GM10266 (cell line): ENCODE results near the gene TTBK2.

Experiments
- DNase-seq: peaks from one replicate; pipeline ENCODE4 v3.0.0; 2012; ENCODE audit errors: extremely low spot score
- CTCF ChIP-seq: IDR thresholded peaks from 2 replicates; pipeline ENCODE4 v1.5.1; 2012; ENCODE audit warnings: mild to moderate bottlenecking, low read depth; ENCODE audit not compliant: control insufficient read depth, insufficient read depth; ENCODE audit errors: missing control alignments

Gene TTBK2

GRCh38 chr15:42846647-42847046 lies 73.9 kb downstream of the TTBK2 start:
- no peak for DNase-seq

GRCh38 chr15:42845581-42845980 lies 75.0 kb downstream of the TTBK2 start:
- no peak for TF ChIP-seq CTCF

More at GRCh38 chr15:42846647-42847046, 73.9 kb downstream of the TTBK2 start:
- no peak for TF ChIP-seq CTCF

GRCh38 chr15:42843699-42844098 lies 76.9 kb downstream of the TTBK2 start:
- DNase-seq, result no peak

More at GRCh38 chr15:42845581-42845980, 75.0 kb downstream of the TTBK2 start:
- DNase-seq, result no peak

GRCh38 chr15:42836251-42836650 lies 84.3 kb downstream of the TTBK2 start:
- TF ChIP-seq CTCF, result no peak
- no peak for DNase-seq

More at GRCh38 chr15:42843699-42844098, 76.9 kb downstream of the TTBK2 start:
- TF ChIP-seq CTCF, result no peak

- TF ChIP-seq CTCF, result no peak
- DNase-seq, result no peak
These were observed 88.0 kb downstream of the TTBK2 start for GRCh38 chr15:42832576-42832975.

- TF ChIP-seq CTCF, result no peak
- DNase-seq, result no peak
These were observed 94.2 kb downstream of the TTBK2 start for GRCh38 chr15:42826251-42826890.

- DNase-seq, result no peak
- no peak for TF ChIP-seq CTCF
These were observed 95.0 kb downstream of the TTBK2 start for GRCh38 chr15:42825599-42825998.
